ENCODE results near the gene EGFL7.

The EGFL7 gene

DNA sequence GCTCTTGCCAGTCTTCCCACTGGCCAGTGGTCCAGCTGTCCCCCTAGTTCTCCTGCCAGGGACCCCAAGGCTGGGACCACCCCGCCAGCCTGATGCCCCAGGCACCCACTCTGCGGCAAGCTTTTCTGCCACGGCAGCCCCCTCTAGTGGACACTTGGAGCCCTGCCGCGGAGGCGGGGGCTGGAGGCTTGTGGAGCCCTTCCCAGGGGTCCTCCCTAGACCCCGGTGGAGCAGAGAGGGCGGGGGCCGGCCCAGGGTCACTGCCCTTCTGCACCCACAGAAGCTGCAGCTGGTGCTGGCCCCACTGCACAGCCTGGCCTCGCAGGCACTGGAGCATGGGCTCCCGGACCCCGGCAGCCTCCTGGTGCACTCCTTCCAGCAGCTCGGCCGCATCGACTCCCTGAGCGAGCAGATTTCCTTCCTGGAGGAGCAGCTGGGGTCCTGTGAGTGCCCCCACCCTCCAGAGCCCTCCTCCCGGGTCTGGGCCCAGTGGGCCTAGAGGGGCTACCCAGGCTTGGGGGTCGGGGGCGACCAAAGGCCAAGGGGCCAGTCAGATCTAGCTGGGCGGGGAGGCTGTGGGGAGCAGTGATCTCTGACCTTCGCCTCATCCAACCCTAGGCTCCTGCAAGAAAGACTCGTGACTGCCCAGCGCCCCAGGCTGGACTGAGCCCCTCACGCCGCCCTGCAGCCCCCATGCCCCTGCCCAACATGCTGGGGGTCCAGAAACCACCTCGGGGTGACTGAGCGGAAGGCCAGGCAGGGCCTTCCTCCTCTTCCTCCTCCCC, 9.1 kb downstream of the EGFL7 start:
- peak in 1 of 2 donors; percentile 19 for DNase-seq (ENCODE audit: low read depth in 1 of 2, low spot score in 1 of 2)

DNA sequence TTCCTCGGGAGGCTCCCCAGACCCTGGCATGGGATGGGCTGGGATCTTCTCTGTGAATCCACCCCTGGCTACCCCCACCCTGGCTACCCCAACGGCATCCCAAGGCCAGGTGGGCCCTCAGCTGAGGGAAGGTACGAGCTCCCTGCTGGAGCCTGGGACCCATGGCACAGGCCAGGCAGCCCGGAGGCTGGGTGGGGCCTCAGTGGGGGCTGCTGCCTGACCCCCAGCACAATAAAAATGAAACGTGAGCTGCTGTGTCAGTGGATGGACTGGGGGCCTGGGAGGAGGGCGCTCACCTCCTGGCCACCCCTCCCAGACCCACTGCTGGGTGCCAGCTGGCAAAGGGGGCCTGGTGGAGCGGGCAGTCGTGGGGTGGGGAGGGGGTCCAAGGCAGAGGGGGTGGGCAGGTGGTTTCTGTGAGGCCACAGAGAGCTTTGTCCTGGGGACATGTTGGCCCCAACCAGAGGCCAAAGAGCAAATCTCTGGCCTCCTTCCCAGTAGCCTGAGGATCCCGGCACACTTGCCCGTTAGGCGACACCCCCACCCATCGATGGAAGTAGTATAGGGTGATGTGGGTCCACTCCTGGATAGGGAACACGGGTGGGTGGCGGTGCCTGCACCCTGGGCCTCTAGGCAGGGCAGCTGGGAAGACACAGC, 9.8 kb downstream of the EGFL7 start:
- DNase-seq (ENCODE audit: low read depth in 1 of 2, low spot score in 1 of 2), result no peak

DNA sequence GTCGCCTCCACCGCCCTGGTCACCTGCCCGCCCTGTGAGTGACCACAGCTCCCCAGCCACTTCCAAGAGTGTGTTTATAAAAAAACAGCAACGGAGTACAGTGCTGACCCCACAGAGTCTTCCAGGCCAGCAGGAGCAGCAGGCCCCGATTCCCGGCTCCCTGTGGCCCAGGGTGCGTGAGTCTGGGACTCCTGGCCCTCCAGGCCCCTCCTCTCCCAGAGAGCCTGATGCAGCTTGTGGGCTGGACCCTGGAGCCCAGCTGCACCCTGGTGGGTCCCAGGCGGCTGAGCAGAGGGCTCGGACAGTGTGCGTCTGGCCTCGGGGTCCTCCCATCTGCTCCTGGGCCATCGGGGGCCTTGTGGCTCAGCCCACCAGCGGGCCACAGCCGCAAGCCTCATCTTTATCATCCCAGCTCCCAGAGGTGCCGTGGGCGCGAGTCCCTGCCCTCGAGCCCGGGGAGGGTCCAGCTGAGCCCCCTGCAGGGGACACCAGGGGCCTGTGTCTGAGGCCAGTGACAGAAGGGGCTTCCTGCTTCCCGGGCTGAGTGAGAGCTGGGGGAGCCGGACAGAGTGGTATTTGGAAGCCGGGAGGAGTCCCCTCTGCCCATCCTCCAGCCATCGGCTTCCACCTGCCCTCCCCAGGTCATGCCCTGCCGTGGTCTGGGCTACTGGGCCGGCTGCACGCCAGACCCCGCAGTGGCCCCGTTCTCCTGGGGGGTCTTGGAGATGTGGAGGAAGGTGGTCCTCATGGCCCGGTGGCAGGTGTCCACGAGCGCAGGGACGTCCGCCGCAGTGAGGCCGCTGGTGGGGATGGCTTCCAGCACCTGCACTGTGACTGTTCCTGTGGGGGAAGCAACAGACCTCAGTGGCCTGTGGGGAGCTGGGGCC, 10.6 kb downstream of the EGFL7 start:
- DNase-seq (ENCODE audit: low read depth in 1 of 2, low spot score in 1 of 2), result no peak

DNA sequence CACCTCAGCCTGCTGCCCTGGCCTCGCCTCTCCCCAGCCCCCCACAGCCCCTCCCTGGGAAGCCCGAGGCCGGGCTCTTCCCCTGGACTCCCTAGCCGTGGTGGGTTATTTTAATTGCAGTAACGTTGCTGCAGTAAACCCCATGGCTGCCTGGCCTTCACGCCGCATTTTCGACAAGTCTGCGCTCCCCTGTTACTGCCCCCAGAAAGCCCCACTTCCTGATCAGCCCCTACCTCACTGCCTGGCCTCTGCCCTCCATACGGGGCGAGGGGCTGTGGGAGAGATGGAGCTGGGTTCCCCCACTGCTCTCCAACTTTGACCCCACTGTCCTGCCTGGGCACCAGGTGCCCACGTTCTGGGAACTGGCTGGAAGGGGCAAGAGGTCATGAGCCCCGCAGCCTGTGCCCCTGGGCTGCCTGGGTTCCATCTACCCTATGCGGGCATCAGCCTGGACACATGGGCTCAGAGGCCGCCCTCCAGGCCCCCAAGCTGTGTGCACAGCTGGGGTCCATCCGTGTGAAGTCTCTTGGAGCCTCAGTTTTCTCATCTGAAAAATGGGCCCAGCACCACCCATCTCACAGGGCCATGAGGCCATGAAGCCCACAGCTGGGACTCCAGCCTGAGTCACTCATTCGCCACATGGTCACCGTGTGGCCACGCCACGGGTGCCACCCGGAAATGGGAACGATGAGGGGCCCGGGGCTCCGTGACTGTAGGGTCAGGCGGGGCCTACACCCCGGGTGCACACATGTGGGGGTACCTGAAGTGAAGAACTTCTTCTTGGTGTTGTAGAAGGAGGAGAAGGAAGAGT, 11.5 kb downstream of the EGFL7 start:
- no peak for DNase-seq (ENCODE audit: low read depth in 1 of 2, low spot score in 1 of 2)

DNA sequence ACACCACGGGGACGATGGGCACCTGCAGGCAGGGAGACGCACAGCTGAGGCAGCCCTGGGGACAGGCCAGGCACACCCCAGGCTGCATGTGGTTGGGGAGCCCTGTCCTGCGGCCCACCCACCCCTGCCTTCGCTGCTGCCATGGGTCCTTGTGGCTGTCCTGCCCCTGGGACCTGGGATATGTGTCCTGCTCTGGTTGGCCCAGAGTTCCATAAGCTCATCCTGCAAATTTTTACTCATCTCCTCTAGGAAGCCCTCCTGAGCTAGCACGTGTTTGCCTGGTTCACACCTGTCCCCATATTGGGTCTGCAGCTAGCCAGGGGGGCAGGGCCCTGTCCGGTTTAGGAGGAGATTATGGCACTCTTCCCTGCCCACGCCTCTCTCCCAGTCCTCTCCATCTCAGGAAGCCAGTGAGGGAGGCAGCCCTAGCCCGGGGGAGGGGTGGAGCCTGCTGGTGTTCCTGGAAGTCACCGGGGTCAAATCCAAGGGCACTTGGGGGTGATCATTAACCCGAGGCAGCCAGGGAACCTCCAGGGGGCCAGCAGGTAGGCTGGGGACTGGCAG, 12.2 kb downstream of the EGFL7 start:
- no peak for DNase-seq (ENCODE audit: low read depth in 1 of 2, low spot score in 1 of 2)

DNA sequence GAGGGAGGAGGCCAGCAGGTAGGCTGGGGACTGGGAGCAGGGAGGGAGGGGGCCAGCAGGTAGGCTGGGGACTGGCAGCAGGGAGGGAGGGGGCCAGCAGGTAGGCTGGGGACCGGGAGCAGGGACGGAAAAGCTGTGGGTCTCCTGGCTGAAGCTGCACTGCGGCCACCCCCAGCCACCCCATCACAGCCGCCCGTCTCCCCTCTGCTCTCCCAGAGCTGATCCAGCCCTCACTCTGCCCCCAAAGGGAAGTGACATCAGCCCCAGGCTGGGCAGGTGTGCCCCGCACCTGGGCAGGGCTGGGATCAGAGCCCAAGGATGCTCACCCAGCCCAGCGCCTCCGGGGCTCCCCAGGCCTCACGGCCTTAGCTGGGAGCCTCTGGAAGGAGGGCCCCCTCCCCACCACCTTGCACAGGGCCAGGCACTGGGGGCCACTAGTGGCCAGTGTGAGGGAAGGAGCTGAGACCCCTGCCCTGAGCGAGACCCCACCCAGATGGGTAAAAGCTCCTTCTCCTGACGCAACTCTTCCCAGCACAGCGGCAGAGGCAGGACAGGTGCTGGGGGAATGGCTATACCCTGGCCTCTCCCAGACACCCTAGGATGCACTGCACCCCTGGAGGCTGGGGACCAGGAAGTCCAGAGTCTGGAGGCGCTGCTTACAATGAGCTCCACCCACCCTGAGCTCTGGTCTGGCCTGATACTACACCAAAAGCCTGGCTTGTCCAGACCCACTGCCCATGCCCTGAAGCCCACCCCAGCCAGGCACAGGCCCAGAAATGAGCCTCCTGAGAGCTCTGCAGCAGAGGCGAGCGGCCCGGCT, 13.0 kb downstream of the EGFL7 start:
- no peak for DNase-seq (ENCODE audit: low read depth in 1 of 2, low spot score in 1 of 2)

DNA sequence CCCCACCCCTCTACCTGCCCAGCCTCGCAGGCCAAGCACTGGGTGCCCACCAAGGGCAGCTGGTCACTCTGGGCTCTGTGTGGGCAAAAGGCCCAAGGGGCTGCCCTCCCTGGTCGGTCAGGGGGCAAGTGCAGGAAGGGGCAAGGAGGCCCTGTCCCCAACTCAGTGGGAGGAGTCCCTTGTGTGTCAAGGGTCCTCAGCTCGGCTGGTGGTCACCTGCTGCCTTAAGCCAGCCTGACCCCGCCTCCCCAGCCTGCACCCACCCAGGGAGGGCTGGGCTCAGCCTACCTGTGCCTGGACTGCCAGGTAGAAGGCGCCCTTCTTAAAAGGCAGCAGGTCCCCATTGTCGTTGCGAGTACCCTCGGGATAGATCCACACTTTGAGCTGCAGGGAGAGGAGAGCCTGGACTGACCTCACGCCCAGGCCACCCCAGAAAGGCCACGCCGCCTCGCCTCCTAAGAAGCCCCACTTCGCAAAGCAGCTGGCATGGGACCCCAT, 13.6 kb downstream of the EGFL7 start:
- no peak for DNase-seq (ENCODE audit: low read depth in 1 of 2, low spot score in 1 of 2)

DNA sequence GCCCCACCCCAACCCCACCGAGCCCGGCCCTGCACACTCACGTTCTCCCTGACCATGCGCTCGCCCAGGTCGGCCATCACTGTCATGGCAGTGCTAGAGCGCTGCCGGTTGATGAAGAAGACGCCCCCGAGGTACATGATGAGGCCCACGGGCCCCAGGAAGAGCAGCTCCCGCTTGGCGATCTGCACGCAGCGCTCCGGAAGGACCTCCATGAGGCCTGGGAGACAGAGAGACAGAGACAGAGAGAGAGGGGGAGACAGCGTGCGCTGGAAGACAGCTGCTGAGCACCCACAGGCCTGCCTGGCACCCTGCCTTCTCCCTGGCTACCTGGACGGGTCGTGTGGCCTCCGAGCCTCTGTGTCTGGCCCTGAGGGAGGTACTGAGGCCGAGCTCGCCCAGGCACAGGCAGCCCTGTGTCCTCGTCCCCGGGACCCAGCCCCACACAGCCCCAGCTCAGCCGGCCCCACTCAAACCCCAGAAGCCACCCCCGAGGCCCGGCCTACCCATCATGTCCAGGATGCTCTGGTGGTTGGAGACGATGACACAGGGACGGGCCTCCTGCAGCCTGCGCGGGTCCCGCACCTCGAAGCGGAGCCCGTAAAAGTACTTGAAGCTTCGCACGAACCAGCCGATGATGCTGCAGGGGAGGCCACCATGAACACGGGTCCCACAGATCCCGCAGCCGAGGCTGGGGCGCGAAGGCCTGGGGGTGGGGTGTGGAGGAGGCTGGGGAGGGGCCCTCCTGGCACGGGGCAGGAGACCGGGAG, 14.4 kb downstream of the EGFL7 start:
- no peak for DNase-seq (ENCODE audit: low read depth in 1 of 2, low spot score in 1 of 2)

DNA sequence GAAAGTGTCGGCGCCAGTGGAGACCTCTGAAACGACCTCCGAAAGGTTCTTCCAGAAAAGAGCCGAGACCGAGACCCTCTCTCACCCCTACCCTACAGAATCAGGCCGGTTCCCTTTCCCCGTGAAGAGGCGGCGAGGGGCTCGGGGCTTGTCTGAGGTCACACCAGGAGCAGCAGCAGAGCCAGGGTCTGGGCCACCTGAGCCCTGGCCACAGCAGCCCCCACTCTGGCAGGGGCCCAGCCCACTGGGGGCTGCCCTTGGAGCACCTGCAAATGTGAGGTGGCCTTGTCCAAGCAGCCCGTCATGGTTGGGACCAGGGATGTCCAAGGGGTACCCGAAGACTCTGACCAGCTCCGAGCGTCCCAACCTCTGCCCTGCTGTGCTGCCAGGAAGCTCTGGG, 15.3 kb downstream of the EGFL7 start:
- no peak for DNase-seq (ENCODE audit: low read depth in 1 of 2, low spot score in 1 of 2)

DNA sequence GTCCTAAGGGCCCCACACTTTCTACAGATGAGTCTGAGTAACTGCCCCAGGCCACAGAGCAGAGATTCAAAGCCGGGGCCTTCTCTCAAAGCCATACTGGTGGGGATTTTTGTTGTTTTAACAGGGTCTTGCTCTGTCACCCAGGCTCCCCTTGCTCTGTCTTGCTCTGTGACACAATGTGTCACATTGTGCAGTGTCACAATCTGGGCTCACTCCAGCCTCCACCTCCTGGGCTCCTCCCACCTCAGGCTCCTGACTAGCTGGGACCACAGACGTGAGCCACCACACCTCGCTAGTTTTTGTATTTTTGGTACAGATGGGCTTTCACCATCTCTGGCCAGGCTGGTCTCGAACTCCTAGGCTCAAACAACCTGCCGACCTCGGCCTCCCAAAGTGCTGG, 15.9 kb downstream of the EGFL7 start:
- no peak for DNase-seq (ENCODE audit: low read depth in 1 of 2, low spot score in 1 of 2)

DNA sequence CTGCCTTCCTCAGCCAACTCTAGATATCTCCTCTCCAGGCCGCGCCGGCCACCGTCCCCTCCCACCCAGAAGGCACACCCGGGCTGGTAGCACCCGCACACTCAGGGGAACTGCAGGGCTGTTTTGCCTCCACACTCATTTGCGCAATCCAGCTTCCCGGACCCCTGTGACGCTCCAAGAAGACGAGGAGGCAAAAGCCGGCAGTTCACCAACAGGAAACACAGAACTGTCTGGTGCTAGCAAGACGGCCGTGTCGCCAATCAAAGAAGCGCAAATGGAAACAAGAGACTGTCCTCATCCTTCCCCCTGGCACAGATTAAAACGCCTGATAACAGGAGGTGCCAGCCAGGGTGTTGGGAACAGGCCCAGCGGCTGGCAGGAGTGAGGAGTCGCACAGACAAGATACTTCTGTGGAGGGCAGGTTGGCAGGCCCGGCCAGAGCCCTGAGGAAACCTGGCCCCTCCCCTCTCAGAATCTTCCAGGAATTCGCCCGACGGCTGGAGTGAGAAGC, 16.8 kb downstream of the EGFL7 start:
- DNase-seq (ENCODE audit: low read depth in 1 of 2, low spot score in 1 of 2), result no peak

DNA sequence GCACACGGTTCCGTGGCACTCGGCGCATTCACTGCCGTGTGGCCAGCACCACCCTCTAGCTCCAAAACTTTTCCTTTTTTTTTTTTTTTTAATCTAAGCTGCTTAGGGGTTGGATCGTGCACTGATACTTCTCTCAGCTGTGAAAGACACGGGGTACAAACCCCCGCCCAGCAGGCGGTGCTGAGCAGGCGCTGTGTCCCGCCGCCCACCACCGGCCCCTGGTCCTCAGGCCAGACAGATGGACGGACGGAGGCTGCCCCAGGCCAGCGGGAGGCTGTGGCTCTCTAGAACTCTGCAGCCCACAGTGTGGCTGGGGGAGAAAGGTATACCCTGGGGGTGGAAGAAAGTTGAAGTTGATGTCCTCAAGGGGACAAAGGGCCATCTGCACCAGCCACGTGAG, 18.3 kb downstream of the EGFL7 start:
- DNase-seq (ENCODE audit: low read depth in 1 of 2, low spot score in 1 of 2), result no peak

DNA sequence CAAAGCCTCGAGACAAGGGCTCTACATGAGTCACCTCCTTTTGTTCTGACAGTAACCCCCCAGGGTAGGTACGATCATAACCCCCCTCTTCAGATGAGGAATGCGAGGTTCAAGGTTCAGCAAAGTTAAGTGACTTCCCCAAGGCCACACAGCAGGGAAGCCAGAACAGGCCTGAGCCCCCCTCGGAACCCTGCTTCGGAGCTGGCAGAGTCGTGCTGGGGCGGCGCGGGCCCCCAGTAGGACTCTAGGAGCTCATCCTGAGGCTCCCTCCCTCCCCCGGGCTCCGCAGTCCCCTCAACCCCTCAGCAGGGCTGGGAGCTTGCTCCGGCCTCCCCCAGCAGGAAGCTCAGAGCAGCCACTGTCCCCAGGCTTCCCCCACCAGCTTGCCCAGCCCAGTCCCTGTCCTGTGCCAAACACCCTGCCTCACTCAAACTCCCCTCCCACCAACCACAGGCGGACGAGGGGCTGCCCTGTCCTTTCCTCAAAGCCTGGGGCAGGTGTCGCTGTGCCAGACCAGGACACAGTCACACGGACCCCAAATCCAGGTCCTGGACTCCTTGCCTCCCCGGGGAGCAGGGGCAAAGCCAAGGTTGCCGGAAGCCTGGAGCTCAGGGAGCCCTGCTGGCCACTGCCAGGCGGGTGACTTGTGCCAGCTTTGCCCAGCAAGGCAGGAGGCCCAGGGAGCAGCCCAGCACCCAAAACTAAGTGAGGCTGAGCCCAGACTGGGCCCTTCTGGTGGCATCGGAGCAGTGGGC, 19.4 kb downstream of the EGFL7 start:
- no peak for DNase-seq (ENCODE audit: low read depth in 1 of 2, low spot score in 1 of 2)

DNA sequence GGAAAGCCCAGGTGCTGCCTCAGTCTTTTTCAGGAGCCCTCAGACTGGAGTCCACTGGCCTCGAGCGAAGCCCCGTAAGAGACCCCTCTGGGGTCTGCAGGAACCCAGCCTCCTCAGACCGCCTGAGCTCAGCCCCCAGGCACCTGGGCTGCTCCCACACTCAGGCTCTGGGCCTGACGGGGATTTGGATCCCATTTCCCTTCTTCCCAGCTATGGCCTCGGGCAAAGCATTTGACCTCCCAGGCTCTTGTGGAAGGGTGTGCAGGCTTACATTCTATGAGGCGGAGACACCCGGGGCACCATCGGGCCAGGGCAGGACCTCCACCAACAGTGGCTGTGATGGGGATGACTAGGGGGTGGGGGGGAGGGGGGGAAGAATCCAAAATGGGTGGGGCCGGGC, 20.0 kb downstream of the EGFL7 start:
- no peak for DNase-seq (ENCODE audit: low read depth in 1 of 2, low spot score in 1 of 2)

DNA sequence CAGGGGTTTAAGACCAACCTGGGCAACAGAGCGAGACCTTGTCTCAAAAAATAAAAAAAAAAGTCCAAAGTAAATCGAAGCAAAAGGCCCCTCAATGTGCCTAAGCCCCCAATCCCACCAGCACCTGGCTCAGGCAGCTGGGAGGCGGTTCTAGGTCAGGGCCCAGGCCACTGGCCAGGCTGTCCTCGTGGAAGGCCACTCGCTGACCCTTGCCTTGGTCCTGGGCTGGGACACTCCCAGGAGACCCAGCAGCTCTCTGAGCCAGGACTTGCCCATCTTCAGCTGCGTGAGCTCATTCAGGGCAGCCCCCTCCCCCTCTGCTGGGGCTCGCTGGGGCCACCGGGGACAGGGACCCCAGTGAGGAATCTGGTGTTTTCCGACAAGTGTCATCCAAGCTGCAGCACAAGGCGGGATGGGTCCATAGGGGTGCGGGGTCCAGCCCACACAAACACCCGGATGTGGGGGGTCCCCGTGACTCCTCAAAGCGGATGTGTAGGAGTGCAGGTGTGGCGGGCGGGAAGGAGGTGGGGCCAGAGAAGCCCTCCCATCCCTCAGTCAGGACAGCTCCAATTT, 20.5 kb downstream of the EGFL7 start:
- DNase-seq (ENCODE audit: low read depth in 1 of 2, low spot score in 1 of 2), result no peak

DNA sequence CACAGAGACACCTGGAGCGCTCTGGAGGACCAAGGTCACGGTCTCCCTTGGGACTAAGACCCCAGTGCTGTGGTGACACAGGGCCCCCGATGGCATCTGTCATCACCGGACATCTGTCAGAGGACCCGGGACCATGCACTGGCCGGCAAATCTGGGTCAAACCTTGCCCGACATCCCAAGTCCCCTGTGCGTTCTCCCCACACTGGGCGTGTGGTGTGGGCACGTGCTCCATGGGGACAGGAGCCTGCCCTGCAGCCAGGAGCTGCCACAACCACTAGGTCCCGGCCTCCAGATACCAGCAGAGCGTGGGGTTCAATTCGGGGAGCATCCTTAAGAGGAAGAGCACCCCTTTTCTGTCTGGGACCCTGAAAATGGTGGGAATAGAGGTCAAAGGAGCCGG, 21.0 kb downstream of the EGFL7 start:
- DNase-seq (ENCODE audit: low read depth in 1 of 2, low spot score in 1 of 2), result no peak

DNA sequence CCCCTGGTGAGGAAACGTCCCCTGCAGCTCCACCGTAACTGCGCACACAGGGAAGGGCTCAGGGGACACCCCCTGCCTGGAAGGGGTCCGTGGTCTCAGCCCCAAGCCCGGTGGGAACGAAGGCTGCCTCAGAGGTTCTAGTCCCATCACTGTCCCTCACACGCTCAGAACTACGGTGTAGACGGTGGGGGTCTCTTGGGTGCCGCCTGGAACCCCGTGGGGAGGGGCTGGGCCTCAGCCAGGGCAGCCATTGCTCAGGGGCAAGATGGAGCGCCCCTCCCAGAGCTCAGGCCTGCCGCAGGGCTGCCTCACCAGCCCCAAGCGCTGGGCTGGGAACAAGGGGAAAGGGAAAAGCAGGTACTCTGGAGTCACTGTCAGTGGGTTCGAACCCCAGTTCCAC, 21.6 kb downstream of the EGFL7 start:
- no peak for DNase-seq (ENCODE audit: low read depth in 1 of 2, low spot score in 1 of 2)

DNA sequence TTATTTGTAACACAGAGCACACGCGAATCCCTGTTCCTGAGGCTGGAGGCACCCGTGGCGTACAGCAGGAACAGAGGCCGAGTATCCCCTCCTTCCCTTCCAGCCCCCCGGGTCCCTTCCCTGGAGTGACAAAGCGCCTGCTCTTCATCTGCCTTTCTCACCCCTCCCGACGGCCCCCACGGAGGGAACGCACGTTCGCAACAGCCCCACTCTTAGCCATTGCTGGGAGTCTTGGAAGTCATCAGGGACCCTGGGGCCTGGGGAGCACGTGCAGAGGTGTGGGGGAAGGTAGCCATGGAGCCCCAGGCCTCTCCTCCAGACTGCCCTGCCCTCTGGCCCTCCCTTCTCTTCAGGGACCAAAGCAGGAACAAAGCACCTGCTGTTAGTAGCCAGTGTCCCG, 22.1 kb downstream of the EGFL7 start:
- DNase-seq (ENCODE audit: low read depth in 1 of 2, low spot score in 1 of 2), result no peak

Data from activated T-helper 1 cell treated with anti-CD3 and anti-CD28 coated beads, Interleukin-2, amount 50 U/mL, for 16 hours (primary cell).